CD4-positive, alpha-beta memory T cell (primary cell): ENCODE results near the gene MAP2K1. TPM values are rescaled to one million over a fixed set of nuclear protein-coding genes. Genes with fewer than 3 reads are reported as not detected.

Experiments
- CTCF ChIA-PET: fragments of 350-600 bp; sonication (Branson Sonifier 250); formaldehyde crosslinking; loops from one replicate; lab custom pipeline; 2021; ENCODE audit warnings: inconsistent platforms; ENCODE audit not compliant: partially characterized antibody; lab: Charles Lee
- POLR2A ChIA-PET: fragments of 350-600 bp; sonication (Branson Sonifier 250); formaldehyde crosslinking; loops from one replicate; lab custom pipeline; 2021; ENCODE audit not compliant: partially characterized antibody; lab: Charles Lee
- DNase-seq, 5 donors: peaks; one replicate each; pipeline versions ENCODE4 v3.0.0 to v3.0.0-alpha.2; 2020 to 2022; ENCODE audit warnings: mixed read lengths in 1 of 5
- H3K27ac ChIP-seq: one replicate; pipeline ENCODE4 v1.7.0; 2013; ENCODE audit warnings: low read depth, low read length
- H3K27me3 ChIP-seq: 2 replicates; pipeline ENCODE4 v1.7.0; 2013; ENCODE audit warnings: mild to moderate bottlenecking, low read length, moderate library complexity; ENCODE audit not compliant: insufficient read depth
- H3K36me3 ChIP-seq: 2 replicates; pipeline ENCODE4 v1.7.0; 2013; ENCODE audit warnings: mild to moderate bottlenecking, low read length, moderate library complexity; ENCODE audit not compliant: insufficient read depth
- H3K4me1 ChIP-seq: 2 replicates; pipeline ENCODE4 v1.7.0; 2013; ENCODE audit warnings: mild to moderate bottlenecking, low read length, moderate library complexity; ENCODE audit not compliant: insufficient read depth
- H3K4me3 ChIP-seq, 2 donors: one replicate each; pipeline ENCODE4 v1.7.0; 2013; ENCODE audit warnings: low read length in 2 of 2, mild to moderate bottlenecking in 1 of 2
- H3K9me3 ChIP-seq, 2 donors: one replicate each; pipeline ENCODE4 v1.7.0; 2013; ENCODE audit warnings: low read length in 2 of 2, control low read depth in 1 of 2; ENCODE audit not compliant: control insufficient read depth in 1 of 2
- H3K27ac Mint-ChIP-seq, 7 donors: one replicate each; pipeline ENCODE4 v1.8.0; 2020 to 2021; ENCODE audit warnings: mixed read lengths in 7 of 7, mild to moderate bottlenecking in 6 of 7, inconsistent platforms in 3 of 7, moderate library complexity in 3 of 7
- H3K27me3 Mint-ChIP-seq, 2 donors: one replicate each; pipeline ENCODE4 v1.8.0; 2020 to 2021; ENCODE audit warnings: mixed read lengths in 2 of 2
- H3K36me3 Mint-ChIP-seq, 2 donors: one replicate each; pipeline ENCODE4 v1.8.0; 2020 to 2021; ENCODE audit warnings: mixed read lengths in 2 of 2, inconsistent platforms in 1 of 2, mild to moderate bottlenecking in 1 of 2
- H3K4me1 Mint-ChIP-seq, 4 donors: one replicate each; pipeline ENCODE4 v1.8.0; 2020 to 2021; ENCODE audit warnings: mixed read lengths in 4 of 4, mild to moderate bottlenecking in 1 of 4
- H3K4me3 Mint-ChIP-seq, 8 donors: one replicate each; pipeline ENCODE4 v1.8.0; 2020 to 2021; ENCODE audit warnings: mixed read lengths in 8 of 8, mild to moderate bottlenecking in 7 of 8, moderate library complexity in 6 of 8, inconsistent platforms in 3 of 8
- H3K9me3 Mint-ChIP-seq, 8 donors: one replicate each; pipeline ENCODE4 v1.8.0; 2020 to 2021; ENCODE audit warnings: mixed read lengths in 8 of 8, mild to moderate bottlenecking in 5 of 8, inconsistent platforms in 3 of 8, moderate library complexity in 1 of 8
- intact Hi-C: fragments of 100-400 bp; cut with micrococcal nuclease; formaldehyde crosslinking; loops from one replicate; pipeline ENCODE4 v1.15.1; 2023
- polyA plus RNA-seq, 2 donors: library from polyadenylated mRNA; unstranded; fragments of 300-500 nt; fragmentation: Illumina TruSeq; gene quantifications; one replicate each; pipeline ENCODE4 v1.2.3, GENCODE V29; 2021
- total RNA-seq, 2 experiments: library from RNA; stranded (reverse); gene quantifications; one replicate each; pipeline ENCODE4 v1.2.3, GENCODE V29; 2021

MAP2K1 gene
- total and polyA plus RNA-seq, 4 experiments from 2014 or later = 44.9 to 71.2 (median 54.5) TPM

GRCh38 chr15:66488525-66488924 lies 101.8 kb downstream of the MAP2K1 start:
- ChIA-PET POLR2A (interaction anchor here (1.2 to 2.4 kb wide), 2 partner anchors 9 to 16 kb away, joined by 5 to 9 read pairs; partner anchors contain the start of genes RPL4, SNAPC5 and ZWILCH), CTCF (no interaction called here)
- H3K9me3 Mint-ChIP-seq = no peaks in the 10 kb centered on the region
- no peaks in the 10 kb centered on the region for H3K27me3 Mint-ChIP-seq
- Histone ChIP-seq H3K27me3 (no peaks in the 10 kb centered on the region), H3K27ac (no peak overlapping the region), H3K4me1 (no peaks in the 10 kb centered on the region), H3K9me3 (no peaks in the 10 kb centered on the region), H3K36me3 (peaks cover 72% of the 10 kb centered on the region), H3K4me3 (no peak overlapping the region)
- H3K4me1 Mint-ChIP-seq = peaks cover 4 to 8% (median 5%) of the 10 kb centered on the region in 4 donors
- H3K4me3 Mint-ChIP-seq = no peak overlapping the region
- no peak for DNase-seq
- intact Hi-C loops = no loop called here
- H3K27ac Mint-ChIP-seq = peak overlapping the region in 4 of 7 donors; percentile 45 to 82 (median 58)
- H3K36me3 Mint-ChIP-seq = peaks cover 38 to 77% of the 10 kb centered on the region in 2 donors

GRCh38 chr15:66489179-66489791 lies 102.6 kb downstream of the MAP2K1 start:
- no peak for DNase-seq
- peak overlapping the region in 4 of 7 donors; percentile 46 to 77 (median 75) for H3K27ac Mint-ChIP-seq
- H3K9me3 Mint-ChIP-seq = no peaks in the 10 kb centered on the region
- no peaks in the 10 kb centered on the region for H3K27me3 Mint-ChIP-seq
- POLR2A ChIA-PET = interaction anchor here (0.8 to 2.4 kb wide), 3 partner anchors 8 to 101 kb away, joined by 3 to 9 read pairs (median 5); partner anchors contain the start of genes RPL4, SNAPC5 and ZWILCH
- no peaks in the 10 kb centered on the region for H3K9me3 ChIP-seq
- H3K36me3 Mint-ChIP-seq = peaks cover 38 to 83% of the 10 kb centered on the region in 2 donors
- intact Hi-C loops = no loop called here
- CTCF ChIA-PET = interaction anchor here (0.8 to 1.4 kb wide), 2 partner anchors 9 to 101 kb away, joined by 3 to 4 read pairs; partner anchors contain the start of gene SNAPC5
- H3K27me3 ChIP-seq = no peaks in the 10 kb centered on the region
- no peaks in the 10 kb centered on the region for H3K4me1 ChIP-seq
- H3K4me3 Mint-ChIP-seq = no peak overlapping the region
- peaks cover 8 to 13% (median 10%) of the 10 kb centered on the region in 4 donors for H3K4me1 Mint-ChIP-seq
- H3K4me3 ChIP-seq = no peak overlapping the region
- H3K27ac ChIP-seq = no peak overlapping the region
- peaks cover 74% of the 10 kb centered on the region for H3K36me3 ChIP-seq

GRCh38 chr15:66491846-66492245 lies 105.1 kb downstream of the MAP2K1 start:
- peaks cover 76% of the 10 kb centered on the region for H3K36me3 ChIP-seq
- no peak overlapping the region for H3K4me3 ChIP-seq
- Mint-ChIP-seq H3K9me3 (peaks cover 0 to 2% (median 0%) of the 10 kb centered on the region in 8 donors), H3K27ac (peak overlapping the region in 2 of 7 donors; percentile 60 to 78), H3K4me3 (no peak overlapping the region), H3K36me3 (peaks cover 35 to 80% of the 10 kb centered on the region in 2 donors), H3K27me3 (no peaks in the 10 kb centered on the region), H3K4me1 (peaks cover 16 to 32% (median 25%) of the 10 kb centered on the region in 4 donors)
- intact Hi-C loops = no loop called here
- no peak for DNase-seq
- peaks cover 21% of the 10 kb centered on the region for H3K4me1 ChIP-seq
- no peak overlapping the region for H3K27ac ChIP-seq
- no peaks in the 10 kb centered on the region for H3K27me3 ChIP-seq
- ChIA-PET CTCF (no interaction called here), POLR2A (interaction anchor here (1.0 to 2.1 kb wide), 2 partner anchors 11 to 105 kb away, joined by 3 to 6 read pairs; partner anchors contain the start of gene MAP2K1)
- H3K9me3 ChIP-seq = no peaks in the 10 kb centered on the region

- no peak overlapping the region for H3K4me3 Mint-ChIP-seq
- H3K4me1 Mint-ChIP-seq = peaks cover 25 to 56% (median 40%) of the 10 kb centered on the region in 4 donors
- Histone ChIP-seq H3K4me1 (peaks cover 35% of the 10 kb centered on the region), H3K27ac (no peak overlapping the region), H3K27me3 (no peaks in the 10 kb centered on the region), H3K36me3 (peaks cover 66% of the 10 kb centered on the region), H3K4me3 (no peak overlapping the region), H3K9me3 (no peaks in the 10 kb centered on the region)
- H3K36me3 Mint-ChIP-seq = peaks cover 39 to 83% of the 10 kb centered on the region in 2 donors
- H3K27ac Mint-ChIP-seq = peak overlapping the region; percentile 10 to 96 (median 60)
- CTCF ChIA-PET = no interaction called here
- peaks cover 0 to 2% (median 0%) of the 10 kb centered on the region in 8 donors for H3K9me3 Mint-ChIP-seq
- intact Hi-C loops = no loop called here
- DNase-seq = no peak
- H3K27me3 Mint-ChIP-seq = no peaks in the 10 kb centered on the region
- POLR2A ChIA-PET = interaction anchor here (0.6 to 1.4 kb wide), 2 partner anchors 10 to 22 kb away, joined by 3 read pairs; no protein-coding TSS in a partner anchor
Measured at GRCh38 chr15:66494262-66494661, 107.5 kb downstream of the MAP2K1 start.

GRCh38 chr15:66496951-66497501 lies 110.3 kb downstream of the MAP2K1 start:
- H3K27me3 ChIP-seq = no peaks in the 10 kb centered on the region
- intact Hi-C loops = loop anchor here (1.0 to 5.0 kb wide), 7 partner anchors 8 to 628 kb away; partner anchors contain the start of genes DIS3L, MAP2K1, MEGF11 and RAB11A
- H3K4me3 ChIP-seq = peak overlapping the region; percentile 86 to 90
- H3K27ac ChIP-seq = peak overlapping the region; percentile 89
- H3K4me3 Mint-ChIP-seq = peak overlapping the region; percentile 95 to 98 (median 97)
- peaks cover 68% of the 10 kb centered on the region for H3K36me3 ChIP-seq
- H3K36me3 Mint-ChIP-seq = peaks cover 45 to 87% of the 10 kb centered on the region in 2 donors
- H3K27me3 Mint-ChIP-seq = no peaks in the 10 kb centered on the region
- peaks cover 24 to 67% (median 45%) of the 10 kb centered on the region in 4 donors for H3K4me1 Mint-ChIP-seq
- CTCF ChIA-PET = interaction anchor here (0.8 to 6.0 kb wide), 21 partner anchors 7 to 246 kb away, joined by 3 to 119 read pairs (median 4); partner anchors contain the start of genes MAP2K1, MEGF11 and TIPIN
- DNase-seq = no peak
- POLR2A ChIA-PET = interaction anchor here (0.6 to 6.0 kb wide), 15 partner anchors 8 to 204 kb away, joined by 3 to 119 read pairs (median 6); partner anchors contain the start of genes DIS3L, MAP2K1, TIPIN and ZWILCH
- peak overlapping the region; percentile 96 to 99 (median 99) for H3K27ac Mint-ChIP-seq
- H3K9me3 ChIP-seq = no peaks in the 10 kb centered on the region
- H3K9me3 Mint-ChIP-seq = peaks cover 0 to 2% (median 0%) of the 10 kb centered on the region in 8 donors
- peaks cover 42% of the 10 kb centered on the region for H3K4me1 ChIP-seq

GRCh38 chr15:66497502-66498455 lies 111.1 kb downstream of the MAP2K1 start, which contains the start of gene SNAPC5:
SNAPC5 (minus strand) TSS chr15:66497762; CDS start chr15:66497731, 31 bp downstream.
- Mint-ChIP-seq H3K27ac (peak within 1 kb of the TSS; percentile 96 to 99 (median 99)), H3K4me3 (peak within 1 kb of the TSS; percentile 95 to 98 (median 97)), H3K9me3 (peaks cover 0 to 2% (median 0%) of the 10 kb centered on the region in 8 donors), H3K27me3 (no peaks in the 10 kb centered on the region), H3K4me1 (peaks cover 30 to 75% (median 50%) of the 10 kb centered on the region in 4 donors), H3K36me3 (peaks cover 47 to 88% of the 10 kb centered on the region in 2 donors)
- peak; percentile 96 to 97 (median 96) for DNase-seq
- peaks cover 68% of the 10 kb centered on the region for H3K36me3 ChIP-seq
- intact Hi-C loops = loop anchor here (1.0 to 5.0 kb wide), 7 partner anchors 8 to 629 kb away; partner anchors contain the start of genes DIS3L, MAP2K1, MEGF11 and RAB11A
- H3K4me3 ChIP-seq = peak within 1 kb of the TSS; percentile 86 to 90
- ChIA-PET CTCF (interaction anchor here (0.6 to 6.0 kb wide), 35 partner anchors 8 to 247 kb away, joined by 3 to 119 read pairs (median 4); partner anchors contain the start of genes MAP2K1, MEGF11 and TIPIN), POLR2A (interaction anchor here (0.6 to 6.0 kb wide), 18 partner anchors 9 to 205 kb away, joined by 3 to 119 read pairs (median 6); partner anchors contain the start of genes DIS3L, MAP2K1, TIPIN and ZWILCH)
- H3K27me3 ChIP-seq = no peaks in the 10 kb centered on the region
- peaks cover 50% of the 10 kb centered on the region for H3K4me1 ChIP-seq
- peak within 1 kb of the TSS; percentile 89 for H3K27ac ChIP-seq
- H3K9me3 ChIP-seq = no peaks in the 10 kb centered on the region
